GM18951 (cell line): ENCODE results near the gene C19orf85.

ENCODE experiments used
- POLR2A ChIP-seq: IDR thresholded peaks from 4 replicates; pipeline ENCODE4 v1.6.1; 2011; ENCODE audit warnings: mild to moderate bottlenecking; ENCODE audit not compliant: insufficient read length, insufficient read depth; ENCODE audit errors: extremely low read depth
- in situ Hi-C: fragments of 300-500 bp; cut with MboI; formaldehyde crosslinking; loops from one replicate; pipeline ENCODE4 v1.12.0; 2022; ENCODE audit warnings: low sequenced_read_pairs, mixed read lengths, inconsistent platforms; ENCODE audit not compliant: unreplicated experiment

Gene C19orf85

DNA sequence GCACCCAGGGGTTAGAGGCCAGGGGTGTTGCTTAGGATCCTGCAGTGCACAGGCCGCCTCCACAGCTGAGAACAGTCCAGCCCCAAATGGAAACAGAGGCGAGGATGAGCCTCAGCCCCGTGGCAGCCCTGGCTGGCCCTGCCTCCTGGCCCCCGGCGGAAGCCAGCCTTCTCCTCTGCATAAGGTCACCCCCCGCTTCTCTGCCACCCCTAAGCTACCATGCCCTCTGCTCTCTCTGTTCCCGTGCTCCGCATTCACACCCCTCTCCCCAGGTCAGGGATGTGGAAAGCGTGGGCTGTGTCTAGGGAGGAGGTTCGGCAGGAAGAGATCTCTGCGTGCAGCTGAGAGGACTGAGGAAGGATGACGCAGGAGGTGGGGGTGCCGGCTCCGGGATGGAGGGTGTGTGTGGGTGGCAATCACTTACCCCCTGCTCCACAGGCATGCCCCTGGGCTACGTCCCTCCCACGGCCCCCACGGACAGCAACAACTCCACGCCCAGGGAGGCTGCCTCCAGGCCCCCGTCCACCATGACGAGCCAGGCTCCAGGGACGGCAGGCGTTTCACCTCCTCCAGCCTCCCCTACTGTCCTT lies 29.7 kb upstream of the C19orf85 start:
- TF ChIP-seq POLR2A: no peak
- in situ Hi-C loops: no loop called here

DNA sequence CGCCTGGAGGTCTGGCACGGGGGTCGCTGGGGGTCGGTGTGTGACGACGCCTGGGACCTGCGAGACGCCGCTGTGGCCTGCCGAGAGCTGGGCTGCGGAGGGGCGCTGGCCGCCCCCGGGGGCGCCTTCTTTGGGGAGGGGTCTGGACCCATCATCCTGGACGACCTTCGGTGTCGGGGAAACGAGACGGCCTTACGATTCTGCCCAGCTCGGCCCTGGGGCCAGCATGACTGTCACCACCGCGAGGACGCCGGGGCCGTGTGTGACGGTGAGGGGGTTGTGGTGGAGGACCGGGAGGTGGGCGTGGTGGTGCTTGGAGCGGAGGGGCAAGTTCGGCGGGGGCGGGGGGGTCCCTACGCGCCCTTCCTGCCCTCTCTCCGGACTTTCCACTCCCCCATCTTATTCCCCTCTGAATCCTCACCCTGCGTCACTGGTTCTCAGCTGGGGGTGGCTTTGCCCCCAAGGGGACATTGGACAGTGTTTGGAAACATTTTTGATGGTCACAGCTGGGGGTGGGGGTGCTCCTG lies 29.2 kb upstream of the C19orf85 start:
- in situ Hi-C loops: no loop called here
- no peak for TF ChIP-seq POLR2A

DNA sequence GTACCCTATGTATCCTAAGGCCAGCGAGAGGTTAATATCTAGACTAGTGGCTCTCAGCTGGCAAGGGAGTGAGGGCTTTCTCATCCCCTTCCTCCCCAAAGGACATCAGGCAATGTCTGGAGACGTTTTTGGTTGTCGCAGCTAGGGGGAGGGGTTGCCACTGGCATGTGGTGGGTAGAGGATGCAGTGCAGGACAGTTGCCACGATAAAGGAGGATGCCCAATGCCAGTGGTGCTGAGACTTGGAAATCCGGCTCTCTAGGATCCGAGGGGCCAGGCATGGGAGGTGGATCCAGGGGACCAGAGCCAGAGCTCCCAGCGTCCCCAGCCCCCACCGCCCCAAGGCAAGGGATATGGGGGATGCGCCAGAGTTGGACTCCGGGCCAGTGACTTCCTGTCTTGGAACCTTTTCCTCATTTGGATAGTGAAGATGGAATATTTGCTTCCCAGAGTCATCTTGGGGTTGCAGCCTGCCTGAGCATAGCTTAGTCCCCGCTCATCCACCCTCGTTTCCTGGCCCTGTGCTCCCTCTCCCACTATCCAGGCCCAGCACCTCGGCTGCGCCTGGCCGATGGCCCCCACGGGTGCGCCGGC lies 28.6 kb upstream of the C19orf85 start:
- in situ Hi-C loops: no loop called here
- no peak for TF ChIP-seq POLR2A

DNA sequence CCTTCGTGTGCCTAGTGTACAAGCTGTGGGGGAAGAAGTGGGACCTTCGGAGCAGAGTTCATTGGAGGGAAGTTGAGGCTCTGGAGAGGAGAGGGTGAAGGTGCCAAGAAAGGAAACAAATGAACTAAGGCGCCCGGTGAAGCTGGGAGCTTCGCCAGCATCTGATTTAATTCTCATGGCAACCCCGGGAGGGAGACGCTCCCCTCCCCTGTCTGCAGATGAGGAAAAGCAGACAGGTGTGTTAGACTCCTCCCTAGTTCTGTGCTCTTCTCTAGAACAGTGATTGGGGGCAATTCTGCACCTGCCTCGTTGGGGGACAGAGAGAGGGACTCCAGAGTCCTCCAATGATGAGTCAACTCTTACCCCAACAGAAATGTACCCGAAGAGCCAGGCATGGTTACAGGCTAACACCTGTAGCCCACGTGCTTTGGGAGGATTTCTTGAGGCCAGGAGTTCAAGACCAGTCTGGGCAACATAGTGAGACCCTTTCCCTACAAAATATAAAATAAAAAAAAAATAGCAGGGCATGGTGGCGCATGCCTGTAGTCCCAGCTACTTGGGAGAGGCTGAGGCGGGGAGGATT lies 27.9 kb upstream of the C19orf85 start:
- no peak for TF ChIP-seq POLR2A
- in situ Hi-C loops: no loop called here

DNA sequence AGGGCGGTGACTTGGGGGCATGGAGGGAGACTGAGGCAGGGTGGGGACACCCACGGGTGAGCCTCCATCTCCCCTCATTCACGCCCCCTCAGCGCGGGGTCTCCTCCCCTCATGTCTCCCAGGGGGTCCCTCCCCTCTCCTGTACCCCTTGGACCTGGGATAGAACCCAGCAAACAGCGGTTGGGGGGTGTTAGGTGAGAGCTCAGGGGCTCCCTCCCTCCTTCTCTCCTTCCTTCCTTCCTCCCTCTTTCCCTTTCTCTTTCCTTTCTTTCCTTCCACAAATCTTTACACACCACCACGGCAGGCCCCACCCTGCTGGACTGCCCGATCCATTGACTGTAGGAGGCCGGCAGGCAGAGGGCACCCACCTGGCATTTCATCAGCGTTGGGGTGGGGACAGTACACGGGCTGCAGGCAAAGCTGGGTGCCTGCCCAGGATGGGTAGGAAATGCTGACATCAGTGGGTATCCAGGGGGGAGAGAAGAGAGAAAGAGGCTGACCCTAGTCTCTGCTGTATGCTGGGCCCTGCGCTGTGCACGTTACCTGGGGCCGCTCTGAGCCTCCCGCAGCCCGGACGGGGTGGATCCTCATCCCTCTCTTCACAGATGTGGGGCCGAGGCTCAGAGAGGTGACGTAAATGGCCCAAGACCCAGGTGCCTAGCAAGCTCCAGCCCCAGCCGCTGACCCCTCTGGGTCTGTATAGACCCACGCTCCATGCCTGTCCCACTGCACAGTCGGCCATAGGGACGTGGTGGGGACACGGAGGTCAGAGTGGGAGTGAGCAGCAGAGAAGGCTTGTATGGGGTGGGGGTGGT lies 27.2 kb upstream of the C19orf85 start:
- in situ Hi-C loops: no loop called here

DNA sequence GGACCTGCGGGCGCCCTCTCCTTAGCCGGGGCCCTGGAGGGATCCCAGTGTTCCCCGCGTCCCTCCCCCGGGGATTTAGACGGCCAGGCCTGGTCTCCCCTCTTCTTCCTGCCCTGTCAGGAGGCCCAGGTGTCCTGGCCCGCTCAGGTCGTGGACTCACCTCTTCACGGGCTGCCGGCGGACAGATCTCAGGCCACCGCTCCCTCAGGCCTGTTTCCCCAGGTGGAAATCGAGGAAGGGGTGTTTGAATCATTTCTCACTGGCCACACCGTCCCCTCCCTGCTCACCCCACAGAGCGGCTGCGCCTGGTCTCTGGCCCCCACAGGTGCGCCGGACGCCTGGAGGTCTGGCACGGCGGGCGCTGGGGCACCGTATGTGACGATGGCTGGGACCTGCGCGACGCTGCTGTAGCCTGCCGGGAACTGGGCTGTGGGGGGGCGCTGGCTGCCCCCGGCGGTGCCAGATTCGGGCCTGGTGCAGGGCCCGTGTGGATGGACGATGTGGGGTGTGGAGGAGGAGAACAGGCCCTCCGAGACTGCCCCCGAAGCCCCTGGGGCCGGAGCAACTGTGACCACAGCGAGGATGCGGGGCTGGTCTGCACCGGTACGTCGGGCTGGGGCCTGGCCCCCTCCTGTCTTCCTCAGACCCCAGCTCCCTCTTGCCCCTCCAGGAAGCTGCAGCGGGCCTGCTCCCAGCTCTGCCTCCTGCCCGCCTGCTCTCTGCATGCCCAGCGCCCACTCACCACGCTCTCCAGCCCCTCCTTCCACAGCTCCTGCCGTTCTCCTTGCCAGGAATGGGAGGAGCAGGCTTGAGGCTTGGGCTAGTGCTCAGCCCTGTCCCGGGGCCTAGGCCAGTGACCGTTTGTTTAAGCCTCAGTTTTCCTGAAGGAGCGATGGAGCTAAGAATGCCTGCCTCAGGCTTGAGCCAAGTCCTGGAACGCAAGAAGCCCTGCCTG lies 26.2 kb upstream of the C19orf85 start:
- in situ Hi-C loops: no loop called here
- TF ChIP-seq POLR2A: no peak

More for the DNA sequence above, 27.2 kb upstream of the C19orf85 start:
- TF ChIP-seq POLR2A: no peak

DNA sequence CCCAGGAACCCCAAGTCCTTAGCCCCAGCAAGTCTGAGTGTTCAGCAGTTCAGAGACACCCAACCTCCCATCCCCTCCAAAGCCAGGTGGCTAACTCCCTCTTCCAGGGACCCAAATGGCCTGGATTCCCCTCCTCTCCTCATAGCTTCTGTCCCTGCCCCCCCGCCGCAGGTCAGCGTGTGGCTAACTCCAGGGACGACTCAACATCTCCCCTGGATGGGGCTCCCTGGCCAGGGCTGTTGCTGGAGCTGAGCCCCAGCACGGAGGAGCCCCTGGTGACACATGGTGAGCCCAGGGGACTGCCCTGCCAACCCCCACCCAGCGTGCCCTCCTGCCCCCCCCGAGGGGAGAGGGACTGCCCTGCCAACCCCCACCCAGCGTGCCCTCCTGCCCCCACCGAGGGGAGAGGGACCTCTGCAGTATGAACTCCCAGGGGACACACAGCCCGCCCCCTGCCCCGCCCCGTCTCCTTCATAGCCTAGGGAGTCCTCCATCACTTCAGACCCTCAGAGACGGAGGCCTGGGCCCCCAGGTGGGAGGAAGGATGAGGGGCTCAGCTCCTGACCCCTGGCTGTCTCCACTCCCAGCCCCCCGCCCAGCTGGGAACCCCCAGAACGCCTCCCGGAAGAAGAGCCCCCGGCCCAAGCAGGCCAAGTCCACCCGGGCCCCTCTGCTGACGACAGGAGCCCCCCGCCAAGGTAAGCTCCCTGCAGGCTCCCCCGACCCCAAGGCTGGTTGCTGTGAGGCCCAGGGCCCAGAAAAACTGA lies 25.3 kb upstream of the C19orf85 start:
- in situ Hi-C loops: no loop called here
- no peak for TF ChIP-seq POLR2A

DNA sequence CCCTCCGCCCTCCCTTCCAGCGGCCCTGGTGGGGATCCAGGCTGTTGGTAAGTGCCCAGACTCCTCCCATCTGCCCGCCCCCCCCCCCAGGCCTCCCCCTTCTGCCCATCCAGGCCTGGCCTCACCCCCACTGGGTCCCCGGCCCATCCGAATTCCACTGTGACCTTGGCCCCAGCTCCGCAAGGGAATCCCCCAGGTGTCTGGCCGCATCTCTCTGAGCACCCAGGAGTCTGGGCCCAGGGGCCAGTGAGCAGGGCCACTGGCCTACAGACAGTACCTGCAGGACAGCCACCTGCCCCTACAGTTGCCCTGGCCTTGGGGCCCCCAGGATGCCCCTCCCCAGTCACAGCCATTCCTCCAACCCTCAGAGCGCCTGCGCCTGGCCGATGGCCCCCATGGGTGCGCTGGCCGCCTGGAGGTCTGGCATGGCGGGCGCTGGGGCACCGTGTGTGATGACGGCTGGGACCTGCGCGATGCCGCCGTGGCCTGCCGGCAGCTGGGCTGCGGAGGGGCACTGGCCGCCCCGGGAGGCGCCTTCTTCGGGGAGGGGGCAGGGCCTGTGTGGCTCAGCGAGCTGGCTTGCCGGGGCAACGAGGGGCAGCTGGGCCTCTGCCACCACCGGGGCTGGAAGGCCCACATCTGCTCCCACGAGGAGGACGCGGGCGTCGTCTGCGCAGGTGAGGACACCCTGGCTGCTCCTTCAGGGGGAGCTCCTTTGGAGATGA lies 24.6 kb upstream of the C19orf85 start:
- TF ChIP-seq POLR2A: no peak
- in situ Hi-C loops: no loop called here

DNA sequence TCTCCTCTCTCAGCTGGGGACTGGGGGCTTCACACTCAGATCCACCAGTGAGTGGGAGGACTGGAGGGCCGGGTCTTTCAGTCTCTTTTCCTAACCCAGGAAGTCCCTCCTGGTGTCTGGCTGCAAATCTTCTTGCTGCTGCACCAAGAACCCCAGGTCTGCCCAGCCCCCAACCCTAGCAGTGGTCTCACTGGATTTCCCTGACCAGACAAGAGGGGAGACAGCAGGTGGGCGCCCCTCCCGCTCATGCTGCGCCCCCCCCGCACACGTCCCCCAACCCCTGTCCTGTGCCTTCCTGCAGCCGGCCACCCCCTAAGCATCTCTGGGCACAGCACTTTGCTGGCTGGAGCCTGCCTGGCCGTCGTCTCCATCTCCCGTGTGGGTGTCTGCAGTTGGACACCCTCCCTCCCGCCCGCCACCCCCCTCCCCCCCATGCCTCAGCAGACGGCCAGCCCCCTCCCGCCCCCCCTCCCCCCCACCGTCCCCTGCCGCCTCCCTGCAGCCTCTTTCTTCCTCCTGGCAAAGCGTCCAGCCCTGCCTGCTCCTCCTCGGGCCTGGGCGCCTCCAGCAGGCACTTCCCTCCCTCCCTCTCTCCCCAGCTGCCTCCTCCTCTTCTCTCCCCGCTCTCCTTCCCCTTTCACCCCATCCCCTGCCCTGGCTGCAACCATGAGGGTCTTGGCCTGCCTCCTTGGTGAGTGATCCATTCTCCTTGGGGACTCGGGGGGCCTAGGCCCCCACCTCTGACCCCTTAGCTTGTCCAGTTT lies 23.6 kb upstream of the C19orf85 start, which contains the start of gene SSC5D:
Gene SSC5D, plus strand, starts transcription at position 513 of the 764 bp plus-strand sequence. Its CDS starts 154 bp downstream, at position 667.
- in situ Hi-C loops: no loop called here

More for the DNA sequence above, 23.6 kb upstream of the C19orf85 start, which contains the start of gene SSC5D:
- TF ChIP-seq POLR2A: no peak
